ENCODE data around the gene GABRG3. TPM values are rescaled to one million over a fixed set of nuclear protein-coding genes. Genes with fewer than 3 reads are reported as not detected.

The GABRG3 gene
- total and polyA plus RNA-seq, 3 donors from 2014 or later = 3.7 to 13.4 (median 6.9) TPM

- no peak overlapping the region for H3K4me3 ChIP-seq
- H3K9me3 ChIP-seq = no peaks in the 10 kb centered on the region
- H3K36me3 ChIP-seq (ENCODE audit: low read depth, missing control alignments) = no peaks in the 10 kb centered on the region
- no peak overlapping the region for H3K27ac ChIP-seq
- intact Hi-C loops (cut with DNase I; ENCODE audit: low total_unique reads) = no loop called here
- no peaks in the 10 kb centered on the region for H3K4me1 ChIP-seq
- no peak for TF ChIP-seq CTCF (IDR thresholded peaks at IDR 0.05)
- TF ChIP-seq POLR2A (IDR thresholded peaks at IDR 0.05) = no peak
- no peaks in the 10 kb centered on the region for H3K27me3 ChIP-seq
- DNase-seq = no peak
- WGBS, 2 donors = 86 to 94% methylated on average over 35 to 40 of the region's 40 CpGs
These were observed 570.6 kb downstream of the GABRG3 start for GRCh38 chr15:27541581-27541980.

GRCh38 chr15:27545494-27546255, 574.7 kb downstream of the GABRG3 start:
- H3K4me3 ChIP-seq = no peak overlapping the region
- no peaks in the 10 kb centered on the region for H3K9me3 ChIP-seq
- no peaks in the 10 kb centered on the region for H3K36me3 ChIP-seq (ENCODE audit: low read depth, missing control alignments)
- intact Hi-C loops (cut with DNase I; ENCODE audit: low total_unique reads) = no loop called here
- 84 to 90% methylated on average over 8 of the region's 8 CpGs for WGBS, 2 donors
- no peaks in the 10 kb centered on the region for H3K4me1 ChIP-seq
- no peak for DNase-seq
- TF ChIP-seq CTCF (IDR thresholded peaks at IDR 0.05) (no peak), POLR2A (IDR thresholded peaks at IDR 0.05) (no peak)
- no peak overlapping the region for H3K27ac ChIP-seq
- no peaks in the 10 kb centered on the region for H3K27me3 ChIP-seq

- intact Hi-C loops (cut with DNase I; ENCODE audit: low total_unique reads) = no loop called here
- Histone ChIP-seq H3K27ac (no peak overlapping the region), H3K27me3 (no peaks in the 10 kb centered on the region), H3K36me3 (ENCODE audit: low read depth, missing control alignments) (no peaks in the 10 kb centered on the region), H3K4me1 (no peaks in the 10 kb centered on the region), H3K4me3 (no peak overlapping the region), H3K9me3 (no peaks in the 10 kb centered on the region)
- 77 to 84% methylated on average over 4 of the region's 4 CpGs for WGBS, 2 donors
- no peak for DNase-seq
- TF ChIP-seq CTCF (IDR thresholded peaks at IDR 0.05) (no peak), POLR2A (IDR thresholded peaks at IDR 0.05) (no peak)
These were observed 578.8 kb downstream of the GABRG3 start for GRCh38 chr15:27549746-27550145.

- H3K27ac ChIP-seq = no peak overlapping the region
- no peaks in the 10 kb centered on the region for H3K4me1 ChIP-seq
- no peak for TF ChIP-seq POLR2A (IDR thresholded peaks at IDR 0.05)
- no peak overlapping the region for H3K4me3 ChIP-seq
- DNase-seq = no peak
- intact Hi-C loops (cut with DNase I; ENCODE audit: low total_unique reads) = no loop called here
- no peaks in the 10 kb centered on the region for H3K36me3 ChIP-seq (ENCODE audit: low read depth, missing control alignments)
- no peaks in the 10 kb centered on the region for H3K9me3 ChIP-seq
- 85 to 89% methylated on average over 5 to 6 of the region's 6 CpGs for WGBS, 2 donors
- H3K27me3 ChIP-seq = no peaks in the 10 kb centered on the region
These were observed 579.7 kb downstream of the GABRG3 start for GRCh38 chr15:27550635-27551034.

GRCh38 chr15:27561816-27562215, 590.8 kb downstream of the GABRG3 start:
- Histone ChIP-seq H3K4me3 (no peak overlapping the region), H3K9me3 (no peaks in the 10 kb centered on the region), H3K27ac (no peak overlapping the region), H3K36me3 (ENCODE audit: low read depth, missing control alignments) (no peaks in the 10 kb centered on the region), H3K4me1 (no peaks in the 10 kb centered on the region), H3K27me3 (no peaks in the 10 kb centered on the region)
- intact Hi-C loops (cut with DNase I; ENCODE audit: low total_unique reads) = no loop called here
- no peak for DNase-seq
- TF ChIP-seq CTCF (IDR thresholded peaks at IDR 0.05) = no peak
- TF ChIP-seq POLR2A (IDR thresholded peaks at IDR 0.05) = no peak
